Peyer's patch (tissue), 4 donors: ENCODE results near the gene ZHX3.

Source experiments
- POLR2A ChIP-seq, 2 donors: fragments of 450-650 bp; IDR thresholded peaks; one replicate each; pipeline ENCODE4 v1.5.1; 2017; ENCODE audit warnings: antibody characterized with exemption in 2 of 2, mild to moderate bottlenecking in 2 of 2, moderate library complexity in 2 of 2
- TF ChIP-seq, protein P1 (sequence below), 6 experiments: fragments of 450-650 bp in 4 of 6; fragments of 200-600 bp in 2 of 6; sonication (generic) in 1 of 6; IDR thresholded peaks; one replicate each; pipeline ENCODE4 v1.5.1; 2017 to 2019; ENCODE audit warnings: antibody characterized with exemption in 6 of 6, mild to moderate bottlenecking in 3 of 6, moderate library complexity in 1 of 6

DNA sequence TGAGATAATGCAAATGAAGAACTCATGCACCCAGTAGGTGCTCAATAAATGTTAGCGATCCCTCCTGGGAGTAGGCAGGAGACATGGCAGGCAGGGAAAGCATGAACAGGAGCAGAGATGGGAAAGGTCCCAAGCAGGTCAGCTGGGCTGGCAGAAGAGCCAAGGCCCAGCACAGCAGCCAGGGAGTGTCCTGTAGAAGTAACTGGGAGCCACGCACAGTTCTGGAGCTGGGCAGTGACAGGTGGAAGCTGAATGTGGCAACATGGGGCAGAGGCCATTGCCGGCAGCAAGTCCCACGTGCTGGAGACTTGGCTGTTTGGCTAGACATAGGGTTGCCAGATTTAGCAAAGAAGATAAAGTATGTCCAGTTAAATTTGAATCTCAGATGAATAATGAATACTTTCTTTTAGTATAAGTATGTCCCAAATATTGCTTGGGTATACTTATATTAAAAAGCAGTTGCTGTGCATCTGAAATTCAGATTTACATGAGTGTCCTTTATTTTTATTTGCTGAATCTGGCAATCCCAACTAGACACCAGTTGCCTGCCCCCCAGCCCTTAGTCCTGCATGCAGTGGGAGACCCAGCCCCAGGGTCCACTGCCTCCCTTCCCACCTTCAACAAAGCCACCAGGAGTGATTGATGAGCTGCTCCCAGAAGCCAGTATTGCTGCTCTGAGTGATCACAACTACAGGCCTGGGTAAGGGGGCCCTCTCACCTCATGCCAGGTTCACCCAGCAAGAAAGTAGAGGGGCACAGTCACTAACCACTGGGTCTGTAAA, 19.4 kb upstream of the ZHX3 start:
- TF ChIP-seq, protein P1, sequence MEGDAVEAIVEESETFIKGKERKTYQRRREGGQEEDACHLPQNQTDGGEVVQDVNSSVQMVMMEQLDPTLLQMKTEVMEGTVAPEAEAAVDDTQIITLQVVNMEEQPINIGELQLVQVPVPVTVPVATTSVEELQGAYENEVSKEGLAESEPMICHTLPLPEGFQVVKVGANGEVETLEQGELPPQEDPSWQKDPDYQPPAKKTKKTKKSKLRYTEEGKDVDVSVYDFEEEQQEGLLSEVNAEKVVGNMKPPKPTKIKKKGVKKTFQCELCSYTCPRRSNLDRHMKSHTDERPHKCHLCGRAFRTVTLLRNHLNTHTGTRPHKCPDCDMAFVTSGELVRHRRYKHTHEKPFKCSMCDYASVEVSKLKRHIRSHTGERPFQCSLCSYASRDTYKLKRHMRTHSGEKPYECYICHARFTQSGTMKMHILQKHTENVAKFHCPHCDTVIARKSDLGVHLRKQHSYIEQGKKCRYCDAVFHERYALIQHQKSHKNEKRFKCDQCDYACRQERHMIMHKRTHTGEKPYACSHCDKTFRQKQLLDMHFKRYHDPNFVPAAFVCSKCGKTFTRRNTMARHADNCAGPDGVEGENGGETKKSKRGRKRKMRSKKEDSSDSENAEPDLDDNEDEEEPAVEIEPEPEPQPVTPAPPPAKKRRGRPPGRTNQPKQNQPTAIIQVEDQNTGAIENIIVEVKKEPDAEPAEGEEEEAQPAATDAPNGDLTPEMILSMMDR (IDR thresholded peaks at IDR 0.05) = no peak
- TF ChIP-seq POLR2A (IDR thresholded peaks at IDR 0.05) = no peak
